ENCODE measurements around the gene UBE2M. TPM values are rescaled to one million over a fixed set of nuclear protein-coding genes. Genes with fewer than 3 reads are reported as not detected.
A peak's percentile ranks its signal among the peaks of the same experiment; 100 is the strongest.
"Not testable (repeated sequence)": the region's sequence is repeated elsewhere in the genome, so short reads cannot be mapped to it uniquely, and the experiment has no call there.

Gene UBE2M
- total RNA-seq, 2 donors from 2014 or later: 17.1 to 18.9 TPM

GRCh38 chr19:58545286-58546018 is 13.0 kb downstream of the UBE2M start:
- Histone ChIP-seq H3K36me3 (peaks cover 34% of the 10 kb centered on the region), H3K4me3 (peak overlapping the region; percentile 84), H3K4me1 (ENCODE audit: control insufficient read depth in 1 of 2, low read depth in 2 of 2) (peaks cover 20 to 21% of the 10 kb centered on the region in 2 donors), H3K9me3 (no peaks in the 10 kb centered on the region), H3K27me3 (replicated peaks; ENCODE audit: insufficient read depth) (no peaks in the 10 kb centered on the region), H3K27ac (peak overlapping the region; percentile 61 to 63)
- DNase-seq (ENCODE audit: low spot score) (no peak), ATAC-seq (ENCODE audit: insufficient number of reproducible peaks, low FRiP score, low read depth) (no peak)
- TF ChIP-seq, protein P1, sequence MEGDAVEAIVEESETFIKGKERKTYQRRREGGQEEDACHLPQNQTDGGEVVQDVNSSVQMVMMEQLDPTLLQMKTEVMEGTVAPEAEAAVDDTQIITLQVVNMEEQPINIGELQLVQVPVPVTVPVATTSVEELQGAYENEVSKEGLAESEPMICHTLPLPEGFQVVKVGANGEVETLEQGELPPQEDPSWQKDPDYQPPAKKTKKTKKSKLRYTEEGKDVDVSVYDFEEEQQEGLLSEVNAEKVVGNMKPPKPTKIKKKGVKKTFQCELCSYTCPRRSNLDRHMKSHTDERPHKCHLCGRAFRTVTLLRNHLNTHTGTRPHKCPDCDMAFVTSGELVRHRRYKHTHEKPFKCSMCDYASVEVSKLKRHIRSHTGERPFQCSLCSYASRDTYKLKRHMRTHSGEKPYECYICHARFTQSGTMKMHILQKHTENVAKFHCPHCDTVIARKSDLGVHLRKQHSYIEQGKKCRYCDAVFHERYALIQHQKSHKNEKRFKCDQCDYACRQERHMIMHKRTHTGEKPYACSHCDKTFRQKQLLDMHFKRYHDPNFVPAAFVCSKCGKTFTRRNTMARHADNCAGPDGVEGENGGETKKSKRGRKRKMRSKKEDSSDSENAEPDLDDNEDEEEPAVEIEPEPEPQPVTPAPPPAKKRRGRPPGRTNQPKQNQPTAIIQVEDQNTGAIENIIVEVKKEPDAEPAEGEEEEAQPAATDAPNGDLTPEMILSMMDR (IDR thresholded peaks at IDR 0.05): no peak

GRCh38 chr19:58544591-58545285 is 13.7 kb downstream of the UBE2M start:
- H3K27me3 ChIP-seq (replicated peaks; ENCODE audit: insufficient read depth): no peaks in the 10 kb centered on the region
- no peaks in the 10 kb centered on the region for H3K9me3 ChIP-seq
- ATAC-seq (ENCODE audit: insufficient number of reproducible peaks, low FRiP score, low read depth) (peak; percentile 21), DNase-seq (ENCODE audit: low spot score) (no peak)
- peaks cover 27% of the 10 kb centered on the region for H3K36me3 ChIP-seq
- H3K27ac ChIP-seq: peak overlapping the region; percentile 95 to 96
- H3K4me3 ChIP-seq: peak overlapping the region; percentile 84
- TF ChIP-seq, protein P1 (IDR thresholded peaks at IDR 0.05): no peak
- H3K4me1 ChIP-seq (ENCODE audit: control insufficient read depth in 1 of 2, low read depth in 2 of 2): peaks cover 20 to 21% of the 10 kb centered on the region in 2 donors

GRCh38 chr19:58543826-58544590 is 14.4 kb downstream of the UBE2M start, which contains the start of gene TRIM28:
TSS of gene TRIM28 (plus strand) at chr19:58544064. CDS start at chr19:58544758, 694 bp downstream.
- Histone ChIP-seq H3K27me3 (replicated peaks; ENCODE audit: insufficient read depth) (no peaks in the 10 kb centered on the region), H3K36me3 (peaks cover 20% of the 10 kb centered on the region), H3K4me1 (ENCODE audit: control insufficient read depth in 1 of 2, low read depth in 2 of 2) (peaks cover 20 to 21% of the 10 kb centered on the region in 2 donors), H3K27ac (peak within 1 kb of the TSS; percentile 95 to 96), H3K9me3 (no peaks in the 10 kb centered on the region), H3K4me3 (peak within 1 kb of the TSS; percentile 84)
- ATAC-seq (ENCODE audit: insufficient number of reproducible peaks, low FRiP score, low read depth) (peak; percentile 99), DNase-seq (ENCODE audit: low spot score) (peak; percentile 92)
- TF ChIP-seq, protein P1 (IDR thresholded peaks at IDR 0.05): no peak

DNA sequence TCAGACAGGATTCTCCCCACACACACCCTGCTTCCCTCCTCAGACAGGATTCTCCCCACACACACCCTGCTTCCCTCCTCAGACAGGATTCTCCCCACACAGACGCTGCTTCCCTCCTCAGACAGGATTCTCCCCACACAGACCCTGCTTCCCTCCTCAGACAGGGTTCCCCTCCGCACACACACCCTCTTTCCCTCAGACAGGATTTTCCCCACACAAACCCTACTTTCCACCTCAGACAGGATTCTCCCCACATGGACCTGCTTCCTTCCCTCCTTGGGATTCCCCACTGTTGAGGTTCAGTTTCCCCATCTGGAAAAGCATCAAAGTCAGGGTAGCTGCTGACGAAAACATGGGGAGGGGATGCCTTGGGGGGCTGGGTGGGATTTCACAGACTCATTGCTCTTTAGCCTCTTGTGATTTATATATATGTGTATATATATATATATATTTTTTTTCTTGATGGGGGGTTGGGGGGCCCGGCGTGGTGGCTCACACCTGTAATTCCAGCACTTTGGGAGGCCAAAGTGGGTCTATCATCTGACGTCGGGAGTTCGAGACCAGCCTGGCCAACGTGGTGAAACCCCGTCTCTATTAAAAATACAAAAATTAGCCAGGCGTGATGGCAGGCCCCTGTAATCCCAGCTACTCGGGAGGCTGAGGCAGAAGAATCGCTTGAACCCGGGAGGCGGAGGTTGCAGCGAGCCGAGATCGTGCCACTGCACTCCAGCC is 15.6 kb downstream of the UBE2M start:
- H3K36me3 ChIP-seq; DNase-seq (ENCODE audit: low spot score); ATAC-seq (ENCODE audit: insufficient number of reproducible peaks, low FRiP score, low read depth); H3K27me3 ChIP-seq (replicated peaks; ENCODE audit: insufficient read depth); H3K9me3 ChIP-seq: not testable (repeated sequence)
- H3K4me1 ChIP-seq (ENCODE audit: control insufficient read depth in 1 of 2, low read depth in 2 of 2): peaks cover 21 to 25% of the 10 kb centered on the region in 2 donors
- peak overlapping the region; percentile 95 to 96 for H3K27ac ChIP-seq
- peak overlapping the region; percentile 84 for H3K4me3 ChIP-seq

DNA sequence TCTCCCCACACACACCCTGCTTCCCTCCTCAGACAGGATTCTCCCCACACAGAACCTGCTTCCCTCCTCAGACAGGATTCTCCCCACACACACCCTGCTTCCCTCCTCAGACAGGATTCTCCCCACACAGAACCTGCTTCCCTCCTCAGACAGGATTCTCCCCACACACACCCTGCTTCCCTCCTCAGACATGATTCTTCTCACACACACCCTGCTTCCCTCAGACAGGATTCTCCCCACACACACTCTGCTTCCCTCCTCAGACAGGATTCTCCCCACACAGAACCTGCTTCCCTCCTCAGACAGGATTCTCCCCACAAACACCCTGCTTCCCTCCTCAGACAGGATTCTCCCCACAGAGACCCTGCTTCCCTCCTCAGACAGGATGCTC is 19.2 kb downstream of the UBE2M start:
- not testable (repeated sequence) for H3K4me3 ChIP-seq; H3K4me1 ChIP-seq (ENCODE audit: control insufficient read depth in 1 of 2, low read depth in 2 of 2); H3K9me3 ChIP-seq; H3K36me3 ChIP-seq; H3K27ac ChIP-seq; H3K27me3 ChIP-seq (replicated peaks; ENCODE audit: insufficient read depth); ATAC-seq (ENCODE audit: insufficient number of reproducible peaks, low FRiP score, low read depth); DNase-seq (ENCODE audit: low spot score)
